Measurements from ENCODE around the gene SYT5. TPM values are rescaled to one million over a fixed set of nuclear protein-coding genes. Genes with fewer than 3 reads are reported as not detected.

Gene SYT5
- total RNA-seq, 1 experiment from 2014 or later, result 2.3 TPM

GRCh38 chr19:55173714-55174409 lies 6.2 kb downstream of the SYT5 start:
- Histone ChIP-seq H3K36me3 (ENCODE audit: control insufficient read depth in 1 of 2, insufficient read depth in 2 of 2, low read length in 2 of 2) (no peaks in the 10 kb centered on the region), H3K79me2 (ENCODE audit: insufficient read depth, low read length) (no peaks in the 10 kb centered on the region), H2AFZ (ENCODE audit: low read depth, low read length, poor library complexity, severe bottlenecking) (peak overlapping the region; percentile 54), H4K20me1 (ENCODE audit: insufficient read depth) (no peaks in the 10 kb centered on the region), H3K9me3 (ENCODE audit: control insufficient read depth in 1 of 2, insufficient read depth in 1 of 2, low read depth in 1 of 2, low read length in 2 of 2) (peaks cover 0 to 5% of the 10 kb centered on the region in 2 experiments; a peak in 1 of 4 replicates), H3K4me2 (ENCODE audit: low read length) (peak overlapping the region; percentile 99), H3K9ac (ENCODE audit: low read length) (peak overlapping the region; percentile 65), H3K27ac (ENCODE audit: low read depth, low read length) (peak overlapping the region; percentile 78), H3K4me3 (replicated peaks in 1 of 2; ENCODE audit: low read depth in 1 of 2, low read length in 2 of 2) (peak overlapping the region; percentile 55 to 68), H3K9me2 (ENCODE audit: insufficient read depth) (no peaks in the 10 kb centered on the region), H3K27me3 (ENCODE audit: insufficient read depth, low read length) (no peaks in the 10 kb centered on the region), H3K4me1 (ENCODE audit: control insufficient read depth in 1 of 2, insufficient read depth in 2 of 2, low read length in 2 of 2) (peaks cover 9 to 44% of the 10 kb centered on the region in 2 experiments; a peak in 3 of 4 replicates)
- POLR2A ChIA-PET, result interaction anchor here (2.0 kb wide), 1 partner anchor 37 kb away, joined by 5 read pairs; no protein-coding TSS in a partner anchor
- peak; percentile 89 for ATAC-seq
- DNase-seq (ENCODE audit: low read depth, low spot score), result peak; percentile 75
- TF ChIP-seq YY1 (IDR thresholded peaks at IDR 0.05; ENCODE audit: extremely low read depth, insufficient replicate concordance, low read depth, low read length) (no peak), POLR2AphosphoS5 (IDR thresholded peaks at IDR 0.05; ENCODE audit: low read depth, low read length) (peak; percentile 46; the same call in 1 of the 2 replicates)
- no TSS peak for BruUV-seq (replicated peaks)
- RAD21 ChIA-PET (ENCODE audit: low non-redundant PET in 1 of 2, low total read pairs in 2 of 2, uncharacterized antibody in 2 of 2, unreplicated experiment in 2 of 2), result no interaction called here
- intact Hi-C loops (cut with micrococcal nuclease), result no loop called here
- CTCF ChIA-PET, result interaction anchor here (1.1 to 2.4 kb wide), 2 partner anchors 8 to 13 kb away, joined by 3 to 13 read pairs; partner anchors contain the start of gene DNAAF3

DNA sequence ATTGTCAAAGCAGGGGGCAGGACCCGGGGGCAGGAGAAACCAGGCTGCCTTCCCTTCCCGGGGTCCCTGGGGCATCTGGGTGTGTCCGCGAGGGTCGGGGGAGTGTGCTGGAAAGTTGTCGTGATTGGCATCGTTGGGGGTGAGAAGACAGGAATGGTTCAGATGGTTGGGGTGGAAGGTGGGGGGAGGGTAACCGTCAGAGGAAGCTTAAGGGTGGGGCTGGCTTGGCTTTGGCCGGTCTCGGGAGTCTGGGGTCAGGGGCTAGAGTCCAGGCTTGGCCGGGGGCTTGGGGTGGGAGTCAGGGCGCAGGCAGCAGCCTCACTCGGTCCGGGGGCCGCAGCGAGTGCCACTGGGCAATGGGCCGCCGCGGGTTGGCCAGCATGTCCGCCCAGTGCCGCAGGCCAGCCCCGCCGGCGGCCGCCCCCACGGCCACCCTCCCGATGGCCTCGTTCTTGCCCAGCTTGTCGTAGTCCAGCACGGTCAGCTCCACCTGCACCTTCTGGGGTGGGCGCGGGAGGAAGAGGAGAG lies 6.8 kb downstream of the SYT5 start:
- no peak for DNase-seq (ENCODE audit: low read depth, low spot score)
- POLR2A ChIA-PET, result interaction anchor here (1.0 to 2.0 kb wide), 2 partner anchors 27 to 37 kb away, joined by 4 to 5 read pairs; no protein-coding TSS in a partner anchor
- Histone ChIP-seq H3K27me3 (ENCODE audit: insufficient read depth, low read length) (no peaks in the 10 kb centered on the region), H3K9ac (ENCODE audit: low read length) (peak overlapping the region; percentile 65), H3K9me2 (ENCODE audit: insufficient read depth) (no peaks in the 10 kb centered on the region), H3K4me1 (ENCODE audit: control insufficient read depth in 1 of 2, insufficient read depth in 2 of 2, low read length in 2 of 2) (peaks cover 9 to 38% of the 10 kb centered on the region in 2 experiments; a peak in 3 of 4 replicates), H3K4me2 (ENCODE audit: low read length) (peak overlapping the region; percentile 99), H3K4me3 (replicated peaks in 1 of 2; ENCODE audit: low read depth in 1 of 2, low read length in 2 of 2) (peak overlapping the region; percentile 55 to 68), H3K27ac (ENCODE audit: low read depth, low read length) (peak overlapping the region; percentile 78), H3K36me3 (ENCODE audit: control insufficient read depth in 1 of 2, insufficient read depth in 2 of 2, low read length in 2 of 2) (no peaks in the 10 kb centered on the region), H4K20me1 (ENCODE audit: insufficient read depth) (no peaks in the 10 kb centered on the region), H3K79me2 (ENCODE audit: insufficient read depth, low read length) (no peaks in the 10 kb centered on the region), H2AFZ (ENCODE audit: low read depth, low read length, poor library complexity, severe bottlenecking) (peak overlapping the region; percentile 54), H3K9me3 (ENCODE audit: control insufficient read depth in 1 of 2, insufficient read depth in 1 of 2, low read depth in 1 of 2, low read length in 2 of 2) (peaks cover 0 to 5% of the 10 kb centered on the region in 2 experiments; a peak in 1 of 4 replicates)
- RAD21 ChIA-PET (ENCODE audit: low non-redundant PET in 1 of 2, low total read pairs in 2 of 2, uncharacterized antibody in 2 of 2, unreplicated experiment in 2 of 2), result interaction anchor here in 1 of 2 experiments (0.6 kb wide), 1 partner anchor 498 kb away, joined by 3 read pairs; no protein-coding TSS in a partner anchor
- BruUV-seq (replicated peaks), result no TSS peak
- intact Hi-C loops (cut with micrococcal nuclease), result no loop called here
- ATAC-seq, result no peak
- CTCF ChIA-PET, result no interaction called here
- TF ChIP-seq ZFX (IDR thresholded peaks at IDR 0.05) (peak; percentile 35; the same call in 1 of the 2 replicates), TCF7L2 (IDR thresholded peaks at IDR 0.05; ENCODE audit: borderline replicate concordance, extremely low read depth, insufficient read depth, insufficient read length) (no peak)
- TF ChIP-seq, protein P1, sequence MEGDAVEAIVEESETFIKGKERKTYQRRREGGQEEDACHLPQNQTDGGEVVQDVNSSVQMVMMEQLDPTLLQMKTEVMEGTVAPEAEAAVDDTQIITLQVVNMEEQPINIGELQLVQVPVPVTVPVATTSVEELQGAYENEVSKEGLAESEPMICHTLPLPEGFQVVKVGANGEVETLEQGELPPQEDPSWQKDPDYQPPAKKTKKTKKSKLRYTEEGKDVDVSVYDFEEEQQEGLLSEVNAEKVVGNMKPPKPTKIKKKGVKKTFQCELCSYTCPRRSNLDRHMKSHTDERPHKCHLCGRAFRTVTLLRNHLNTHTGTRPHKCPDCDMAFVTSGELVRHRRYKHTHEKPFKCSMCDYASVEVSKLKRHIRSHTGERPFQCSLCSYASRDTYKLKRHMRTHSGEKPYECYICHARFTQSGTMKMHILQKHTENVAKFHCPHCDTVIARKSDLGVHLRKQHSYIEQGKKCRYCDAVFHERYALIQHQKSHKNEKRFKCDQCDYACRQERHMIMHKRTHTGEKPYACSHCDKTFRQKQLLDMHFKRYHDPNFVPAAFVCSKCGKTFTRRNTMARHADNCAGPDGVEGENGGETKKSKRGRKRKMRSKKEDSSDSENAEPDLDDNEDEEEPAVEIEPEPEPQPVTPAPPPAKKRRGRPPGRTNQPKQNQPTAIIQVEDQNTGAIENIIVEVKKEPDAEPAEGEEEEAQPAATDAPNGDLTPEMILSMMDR (IDR thresholded peaks at IDR 0.05 in 2 of 3, conservative IDR thresholded peaks at IDR 0.05 in 1 of 3; ENCODE audit: borderline replicate concordance in 1 of 3, insufficient read depth in 1 of 3, low read depth in 2 of 3, low read length in 2 of 3), result no peak
